HG02642 (cell line): ENCODE measurements around the gene ATP1B4.
"Not testable (repeated sequence)": the region's sequence is repeated elsewhere in the genome, so short reads cannot be mapped to it uniquely, and the experiment has no call there.

Source experiments
- ATAC-seq: cut with Tn5 transposase; IDR thresholded peaks from one replicate; pipeline ENCODE4 v1.9.1; 2021; ENCODE audit warnings: mild to moderate bottlenecking; ENCODE audit not compliant: unreplicated experiment, poor library complexity

The ATP1B4 gene

DNA sequence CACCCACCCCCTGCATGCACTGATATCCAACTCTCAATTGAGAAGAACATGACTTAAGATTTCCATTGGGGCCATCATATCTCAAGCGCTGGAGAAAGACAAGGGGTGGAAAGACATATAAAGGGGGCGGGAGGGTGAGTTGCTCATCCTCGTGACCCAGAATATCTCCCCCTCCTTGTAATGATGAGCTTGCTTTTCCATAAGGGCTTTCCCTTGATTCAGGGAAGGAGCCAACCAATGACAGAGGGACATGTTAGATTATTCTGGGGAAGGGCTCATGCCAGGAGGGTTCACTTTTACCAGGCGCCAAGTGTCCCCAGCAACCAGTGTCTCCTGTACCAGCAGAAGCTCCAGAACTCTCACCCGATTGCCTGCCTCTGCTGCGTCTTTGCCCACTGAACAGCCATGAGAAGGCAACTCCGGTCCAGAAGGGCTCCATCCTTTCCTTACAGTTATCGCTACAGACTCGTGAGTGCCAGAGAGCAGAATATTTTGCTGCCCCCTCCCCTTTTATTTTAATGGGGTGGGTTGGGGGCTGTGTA lies at the start of gene ATP1B4:
Gene ATP1B4 (plus strand): TSS at position 326 of the 542 bp plus-strand sequence. CDS start 80 bp downstream, at position 406.
- no peak for ATAC-seq

DNA sequence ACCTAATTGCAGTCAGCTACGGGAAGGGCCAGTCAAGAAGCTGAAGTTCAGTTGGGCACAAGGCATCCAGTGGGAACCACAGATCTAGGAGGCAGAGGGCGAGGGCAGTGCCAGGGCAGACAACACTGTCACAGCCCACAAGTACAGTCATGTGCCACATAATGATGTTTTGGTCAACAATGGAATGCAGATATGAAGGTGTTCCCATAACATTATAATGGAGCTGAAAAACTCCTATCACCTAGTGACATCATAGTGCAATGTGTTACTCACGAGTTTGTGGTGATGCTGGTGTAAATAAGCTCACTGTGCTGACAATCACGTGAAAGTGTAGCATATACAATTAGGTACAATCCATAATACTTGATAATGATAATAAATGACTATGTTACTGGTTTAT lies 46.1 kb upstream of the ATP1B4 start:
- no peak for ATAC-seq

DNA sequence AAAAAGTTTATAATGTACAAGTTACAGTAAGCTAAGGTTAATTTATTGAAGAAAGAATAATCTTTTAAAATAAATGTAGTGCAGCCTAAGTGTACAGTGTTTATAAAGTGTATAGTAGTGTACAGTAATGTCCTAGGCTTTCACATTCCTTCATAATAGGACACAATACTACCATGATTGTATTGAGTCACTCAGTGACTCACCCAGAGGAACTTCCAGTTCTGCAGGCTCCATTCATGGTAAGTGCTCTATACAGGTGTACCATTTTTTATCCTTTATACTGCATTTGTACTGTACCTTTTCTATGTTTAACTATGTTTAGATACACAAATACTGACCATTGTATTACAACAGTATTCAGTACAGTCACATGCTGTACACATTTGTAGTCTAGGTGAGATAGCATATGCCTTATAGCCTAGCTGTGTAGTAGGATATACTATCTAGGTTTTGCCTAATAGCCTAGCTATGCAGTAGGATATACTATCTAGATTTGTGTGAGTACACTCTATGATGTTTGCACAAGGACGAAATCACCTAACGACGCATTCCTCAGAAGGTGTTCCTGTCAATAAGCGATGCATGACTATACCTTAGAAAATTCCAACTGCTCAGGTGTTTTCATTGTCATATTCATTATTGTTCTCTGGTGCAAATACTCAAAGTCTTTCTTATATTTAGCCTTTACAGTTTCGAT lies 45.2 kb upstream of the ATP1B4 start:
- ATAC-seq = no peak

DNA sequence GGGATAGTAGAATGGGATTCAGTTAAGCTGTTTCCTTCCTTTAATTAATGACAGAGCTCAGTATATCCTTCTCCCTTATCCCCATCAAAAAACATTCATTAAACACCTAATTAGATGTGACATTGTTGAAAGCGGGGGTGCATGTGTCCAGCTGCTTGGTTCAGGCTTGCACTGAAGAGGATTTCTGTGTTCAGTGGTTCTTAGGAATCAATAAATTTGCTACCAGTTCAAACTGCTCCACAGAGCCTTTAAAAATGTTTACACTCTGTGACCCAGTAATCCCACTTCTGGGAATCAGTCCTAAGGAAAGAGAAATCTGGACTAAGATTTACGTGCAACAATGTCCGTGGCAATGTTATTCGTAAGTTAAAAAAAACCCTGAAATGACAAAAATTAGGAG lies 43.5 kb upstream of the ATP1B4 start:
- ATAC-seq = no peak

DNA sequence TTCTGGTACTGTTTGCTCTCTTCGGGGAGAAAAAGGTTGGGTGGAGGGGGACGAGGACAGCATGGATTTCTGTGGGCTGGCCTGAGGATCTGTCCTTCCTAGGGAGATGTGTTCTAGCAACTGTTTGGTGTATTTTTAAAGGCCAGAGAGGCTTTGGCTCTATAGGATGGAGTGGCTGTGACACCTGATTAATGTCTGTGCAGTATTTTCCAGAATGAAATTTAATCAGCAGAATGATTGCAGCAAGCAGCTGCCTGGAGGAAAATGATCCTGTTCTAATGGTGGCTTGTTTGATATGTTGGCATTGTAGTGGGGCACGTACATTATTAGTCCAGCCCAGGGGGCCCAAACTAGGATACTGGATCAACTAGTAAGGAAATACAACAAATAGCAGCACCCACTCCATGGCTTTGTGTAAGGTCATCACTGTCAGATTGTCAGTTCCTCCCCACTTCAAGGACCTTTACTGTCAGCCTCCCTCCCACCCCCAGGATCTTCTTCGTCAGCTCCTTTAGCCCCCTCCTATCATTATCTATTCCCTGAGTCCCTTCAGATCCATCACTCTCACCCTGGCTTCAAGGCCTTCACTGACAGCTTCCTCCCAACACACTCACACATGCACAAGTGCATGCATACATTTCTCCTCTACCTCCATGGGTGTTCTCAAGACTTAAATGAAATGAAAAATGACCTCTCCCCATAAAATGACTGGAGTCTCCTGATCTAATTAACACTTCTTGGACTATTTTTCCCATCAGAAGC lies 40.2 kb upstream of the ATP1B4 start:
- no peak for ATAC-seq

DNA sequence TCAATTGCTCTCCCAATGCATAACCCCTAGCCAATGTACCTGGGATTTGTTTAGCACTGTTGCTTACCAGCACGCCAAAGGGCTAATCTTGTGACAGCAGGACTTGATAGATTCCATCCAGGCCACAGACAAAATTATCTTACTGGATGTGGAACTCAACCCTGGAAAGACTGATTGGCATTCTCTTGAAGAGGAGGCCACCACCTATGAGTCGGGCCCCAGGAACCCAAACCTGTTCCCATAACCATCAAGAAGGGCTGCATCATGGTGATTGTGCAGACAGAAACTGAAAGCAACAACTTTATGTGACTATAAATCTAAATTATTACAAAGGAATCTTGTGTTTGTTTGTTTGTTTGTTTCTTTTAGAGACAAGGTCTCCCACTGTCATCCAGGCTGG lies 30.8 kb upstream of the ATP1B4 start:
- no peak for ATAC-seq

DNA sequence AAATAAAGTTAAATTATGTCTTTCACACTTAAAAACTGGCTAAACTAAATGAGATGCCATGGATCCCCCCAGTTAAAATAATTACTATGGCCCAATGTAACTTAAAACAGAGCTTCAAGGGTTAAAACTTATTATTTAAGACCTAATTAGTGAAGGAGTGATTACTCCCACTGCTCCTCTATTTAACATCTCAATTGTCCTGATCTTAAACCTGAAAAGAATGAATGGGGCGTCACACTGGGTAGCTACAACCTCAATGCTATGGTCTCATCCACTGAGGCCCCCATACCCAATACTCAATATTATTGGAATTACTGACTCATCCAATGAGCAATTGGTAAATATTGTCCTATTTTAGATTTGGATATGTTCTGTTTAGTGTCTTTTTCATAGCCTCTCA lies 29.5 kb upstream of the ATP1B4 start:
- no peak for ATAC-seq

DNA sequence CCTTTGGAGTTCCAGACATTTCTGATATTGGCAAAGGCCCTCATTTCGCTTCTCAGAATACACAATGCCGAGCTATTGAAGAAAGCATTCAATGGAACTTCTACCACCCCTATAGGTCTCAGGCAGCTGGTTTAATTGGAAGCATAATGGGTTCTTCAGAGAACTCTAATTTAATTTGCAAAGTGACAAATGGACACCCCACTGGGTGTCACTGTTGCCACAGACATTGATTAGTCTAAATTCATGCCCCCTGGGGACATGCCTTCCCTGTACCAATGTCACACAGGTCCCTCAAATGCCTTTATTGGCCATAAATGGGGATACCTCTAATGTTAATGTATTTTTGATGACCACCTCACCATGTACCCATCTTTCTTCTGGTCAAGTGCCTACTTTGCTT lies 27.7 kb upstream of the ATP1B4 start:
- ATAC-seq = no peak

DNA sequence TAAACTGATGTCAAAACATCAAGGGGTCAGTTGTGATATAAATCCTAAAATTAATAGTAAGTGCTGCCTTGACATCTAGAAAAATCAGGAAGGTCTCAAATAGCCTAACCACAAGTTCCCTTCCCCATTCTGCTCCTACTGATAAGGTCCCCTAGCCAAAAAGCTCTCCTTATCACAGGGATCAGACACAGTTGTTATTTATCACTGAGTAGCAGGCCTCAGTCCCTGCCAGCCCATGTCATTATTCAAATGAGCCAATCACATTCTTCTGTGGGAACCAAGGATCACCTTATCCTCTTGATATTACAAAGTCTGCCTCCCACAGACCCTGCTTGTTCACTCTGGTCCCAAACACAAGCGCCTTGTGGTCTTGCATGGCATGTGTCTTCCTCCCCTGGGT lies 27.3 kb upstream of the ATP1B4 start:
- no peak for ATAC-seq

DNA sequence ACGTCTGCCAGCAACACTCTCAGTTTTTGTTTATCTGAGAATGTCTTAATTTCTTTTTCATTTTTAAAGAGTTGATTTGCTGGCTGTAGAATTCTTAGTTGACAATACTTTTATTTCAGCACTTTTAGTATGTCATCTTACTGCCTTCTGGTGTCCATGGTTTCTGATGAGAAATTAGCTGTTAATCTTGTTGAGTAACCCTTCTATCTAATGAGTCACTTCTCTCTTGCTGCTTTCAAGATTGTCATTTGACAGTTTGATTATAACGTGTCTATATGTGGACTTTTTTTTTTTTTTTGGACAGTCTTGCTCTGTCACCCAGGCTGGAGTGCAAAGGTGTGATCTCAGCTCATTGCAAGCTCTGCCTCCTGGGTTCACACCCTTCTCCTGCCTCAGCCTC lies 26.6 kb upstream of the ATP1B4 start:
- no peak for ATAC-seq

DNA sequence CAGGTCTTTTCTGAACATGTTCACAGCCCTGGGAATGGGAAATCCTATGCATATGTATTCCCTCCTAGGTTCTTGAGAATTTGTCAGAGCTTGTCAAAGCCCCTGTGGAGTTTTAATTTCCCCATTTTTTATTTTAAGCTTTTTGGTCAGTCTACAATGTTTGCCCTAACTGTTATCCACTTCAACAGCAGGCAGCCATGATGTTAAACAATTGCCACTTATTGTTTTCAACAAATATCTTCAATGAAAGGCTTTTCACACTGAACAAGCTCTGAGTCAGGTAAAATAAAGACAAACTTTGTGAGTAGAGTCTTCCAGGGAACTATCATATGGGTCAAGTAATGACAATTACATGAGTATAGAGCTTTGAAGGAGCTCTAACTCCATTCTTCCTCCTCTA lies 25.0 kb upstream of the ATP1B4 start:
- ATAC-seq = no peak

DNA sequence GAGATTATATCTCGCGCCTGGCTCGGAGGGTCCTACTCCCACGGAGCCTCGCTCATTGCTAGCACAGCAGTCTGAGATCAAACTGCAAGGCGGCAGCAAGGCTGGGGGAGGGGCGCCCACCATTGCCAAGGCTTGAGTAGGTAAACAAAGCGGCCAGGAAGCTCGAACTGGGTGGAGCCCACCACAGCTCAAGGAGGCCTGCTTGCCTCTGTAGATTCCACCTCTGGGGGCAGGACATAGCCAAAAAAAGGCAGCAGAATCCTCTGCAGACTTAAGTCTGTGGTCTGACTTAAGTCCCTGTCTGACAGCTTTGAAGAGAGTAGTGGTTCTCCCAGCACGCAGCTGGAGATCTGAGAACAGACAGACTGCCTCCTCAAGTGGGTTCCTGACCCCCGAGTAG lies 17.3 kb upstream of the ATP1B4 start:
- not testable (repeated sequence) for ATAC-seq

DNA sequence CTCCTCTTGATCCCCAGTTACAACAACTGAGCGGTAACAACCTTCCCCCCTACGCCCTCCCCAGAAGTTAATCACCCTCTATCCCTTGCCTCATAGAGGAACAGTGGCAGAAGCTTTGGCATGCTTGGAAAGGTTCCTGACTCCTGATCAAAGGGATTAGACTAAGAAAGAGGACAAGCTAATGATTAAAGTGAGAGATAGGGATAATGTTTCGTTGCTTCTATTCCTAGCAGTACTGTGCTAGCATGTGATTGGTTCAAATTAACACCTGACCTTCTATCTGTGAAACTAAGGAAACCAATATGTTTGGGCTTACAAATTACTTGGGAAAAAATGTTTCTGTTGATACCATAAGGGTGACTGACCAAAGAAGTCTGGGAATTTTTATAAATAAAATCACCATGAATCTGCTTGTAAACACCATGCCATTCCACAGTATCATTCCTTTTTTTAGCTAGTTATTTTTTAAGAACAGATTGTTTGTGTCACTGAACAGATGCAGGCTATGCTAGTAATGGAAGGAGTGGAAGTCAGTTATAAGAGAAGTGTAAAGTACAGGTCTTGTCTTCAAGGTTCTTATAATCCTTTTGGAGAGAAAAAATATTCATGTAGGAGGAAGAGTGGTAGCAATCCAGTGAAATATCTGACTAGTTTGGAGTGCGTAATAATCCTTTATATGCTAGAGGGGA lies 11.3 kb upstream of the ATP1B4 start:
- ATAC-seq = no peak

DNA sequence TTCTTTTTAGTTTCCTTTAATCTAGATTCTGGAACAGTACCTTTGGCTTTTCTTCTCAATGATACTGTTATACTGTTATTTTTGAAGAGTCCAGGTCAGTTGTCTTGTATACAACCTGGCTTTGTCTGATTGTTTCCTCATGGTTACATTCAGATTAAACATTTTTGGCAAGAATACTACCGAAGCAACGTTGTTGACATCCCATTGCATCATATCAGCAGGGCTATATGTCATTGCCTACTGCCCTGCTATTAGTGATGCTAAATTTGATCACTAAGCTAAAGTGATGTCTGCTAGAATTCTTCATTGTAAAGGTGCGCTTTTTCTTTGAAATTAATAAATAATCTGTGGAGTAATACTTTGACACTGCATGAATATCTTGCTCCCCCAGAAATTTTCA lies 5.8 kb upstream of the ATP1B4 start:
- no peak for ATAC-seq

DNA sequence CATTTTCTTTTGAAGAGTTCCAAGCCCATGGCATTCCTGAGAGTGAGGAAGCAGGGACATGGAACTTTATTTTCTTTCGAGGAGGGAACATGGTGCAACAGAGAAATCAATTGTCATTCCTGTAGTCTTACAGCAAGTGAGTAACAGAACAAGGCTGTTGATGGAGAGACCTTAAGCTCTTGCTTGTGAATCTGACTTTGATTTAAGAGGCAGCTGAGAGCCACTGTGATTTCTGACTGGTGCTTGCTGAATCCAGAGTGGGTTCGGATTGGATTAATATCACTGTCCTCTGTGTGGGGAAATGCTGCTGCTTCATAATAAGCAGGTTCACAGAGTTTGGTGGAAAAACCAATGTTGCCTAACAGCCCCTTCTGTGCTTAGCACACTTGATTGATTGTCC lies 4.7 kb upstream of the ATP1B4 start:
- no peak for ATAC-seq

DNA sequence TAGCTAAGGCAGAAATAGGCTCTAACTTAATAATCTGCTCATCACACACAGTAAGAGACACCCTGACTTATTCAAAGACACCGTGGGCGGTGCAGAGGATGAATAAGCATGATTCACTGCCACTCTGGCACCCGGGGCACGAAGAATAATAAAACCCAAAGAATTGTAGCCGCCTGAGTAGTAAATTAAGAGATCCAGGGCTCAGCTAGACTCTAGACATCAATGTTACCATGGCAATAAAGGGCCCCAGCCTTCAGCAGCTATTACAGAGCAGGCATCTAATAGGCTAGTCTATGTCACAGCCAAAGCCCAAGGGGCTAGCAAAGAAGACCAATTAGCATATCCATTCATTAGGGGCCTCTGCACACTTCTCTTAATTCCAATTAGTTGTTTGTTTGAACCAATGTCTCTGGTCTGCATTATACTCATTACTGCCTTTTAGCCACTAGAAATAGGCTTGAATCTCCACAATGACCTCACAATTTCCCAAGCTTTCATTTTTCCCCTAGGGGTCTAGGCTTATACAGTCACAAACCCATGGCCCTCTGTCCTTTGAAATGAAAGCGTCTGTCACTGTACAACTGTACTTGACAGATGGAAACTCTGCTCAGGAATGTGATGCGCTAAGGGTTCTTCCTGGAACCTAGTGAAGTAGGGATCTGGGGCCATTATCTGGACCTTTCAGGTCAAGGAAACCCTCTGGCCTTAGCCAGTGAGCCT lies 3.0 kb upstream of the ATP1B4 start:
- ATAC-seq = no peak

DNA sequence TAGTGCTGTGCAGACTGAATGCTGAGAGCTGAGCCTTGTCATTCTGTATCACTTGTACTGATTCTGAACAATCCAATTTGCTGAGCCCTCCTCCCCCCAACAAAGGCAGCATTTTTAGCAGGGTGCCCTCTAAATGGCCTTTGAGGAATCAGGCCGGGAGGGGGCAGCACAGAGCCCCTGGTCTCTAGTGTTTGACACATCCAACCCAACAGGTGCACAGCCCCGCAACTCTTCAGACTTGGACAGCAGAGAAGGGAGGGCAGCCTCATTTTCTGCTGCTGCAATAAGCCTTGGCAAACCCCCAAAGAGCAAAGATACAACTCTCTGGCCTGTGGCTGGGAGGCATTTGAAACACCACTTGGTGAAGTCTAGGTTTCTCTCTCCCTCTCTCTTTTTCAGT lies 3.4 kb downstream of the ATP1B4 start:
- no peak for ATAC-seq

DNA sequence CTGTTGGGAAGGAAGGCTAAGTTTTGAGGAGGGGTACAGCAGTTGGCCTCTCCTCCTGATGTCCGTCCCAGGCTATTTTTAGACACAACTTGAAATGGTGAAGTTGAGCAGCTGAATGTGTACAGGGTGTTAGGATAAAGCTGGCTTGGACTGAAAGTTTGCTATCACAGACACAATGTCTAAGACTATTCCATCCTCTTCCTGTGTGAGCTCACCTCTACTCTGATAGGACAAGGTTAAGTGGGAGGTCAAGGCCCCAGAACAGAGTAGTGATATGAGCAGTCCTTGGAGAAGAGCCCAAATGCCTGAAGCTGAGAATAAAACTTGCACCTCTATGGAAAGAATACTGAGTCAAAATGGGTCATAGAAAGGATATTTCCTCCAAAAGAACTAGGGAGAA lies 4.1 kb downstream of the ATP1B4 start:
- ATAC-seq = no peak

DNA sequence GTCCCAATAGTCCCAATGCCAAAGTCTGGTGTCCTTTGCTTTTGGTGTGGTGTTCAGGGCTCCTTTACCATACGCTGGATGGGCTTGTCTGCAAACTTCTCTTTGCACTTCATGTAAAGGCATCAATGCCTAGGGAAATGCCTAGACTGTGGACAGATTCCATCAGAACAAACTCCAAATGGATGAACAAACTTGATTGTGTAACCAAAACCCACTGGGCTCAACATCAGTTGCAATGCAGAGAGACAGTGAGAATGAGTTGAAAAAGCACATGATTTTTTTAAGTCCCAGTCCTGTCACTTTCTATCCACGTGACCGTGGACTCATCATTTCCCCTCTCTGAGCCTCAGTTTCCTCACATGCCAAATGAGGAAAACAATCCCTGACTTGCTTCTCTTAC lies 4.9 kb downstream of the ATP1B4 start:
- no peak for ATAC-seq

DNA sequence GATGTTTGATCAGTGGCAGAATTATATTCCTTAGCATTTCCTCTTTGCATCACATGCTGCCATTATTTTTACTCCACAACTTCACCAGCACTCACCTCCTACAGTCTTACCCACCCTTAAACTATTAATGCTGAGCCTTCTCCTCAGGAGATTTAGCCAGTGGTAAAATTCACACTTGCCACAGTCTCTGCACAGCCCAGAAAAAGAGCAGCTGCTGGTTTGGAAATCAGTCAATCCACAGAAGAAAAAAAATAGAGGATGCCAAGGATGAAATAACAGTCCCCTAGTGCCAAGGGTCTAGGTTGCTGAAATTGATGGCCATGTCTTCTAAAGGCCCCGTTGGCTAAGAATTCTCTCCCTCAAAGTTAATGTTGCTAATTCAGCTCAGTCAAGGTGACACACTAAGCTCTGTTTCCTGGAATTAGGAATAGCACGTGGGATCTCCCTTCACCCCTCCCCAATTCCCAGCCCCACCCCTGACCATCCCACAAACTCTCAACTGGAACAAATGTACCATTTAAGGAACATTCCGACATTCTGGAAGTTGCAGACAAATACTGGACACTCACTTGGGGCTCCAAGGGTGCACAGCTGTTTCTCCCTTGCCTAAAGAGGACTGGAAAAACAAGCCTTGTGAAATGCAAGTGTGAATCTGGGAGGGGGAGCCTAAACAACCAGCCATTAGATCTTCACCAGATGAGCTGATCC lies 5.7 kb downstream of the ATP1B4 start:
- ATAC-seq = no peak
